Endometrium (tissue), 2 donors: ENCODE results near the gene MARCHF9.

ENCODE experiments used
- FAIRE-seq: peaks from 2 replicates; lab custom pipeline; 2012; peaks lifted over from hg19 to GRCh38; lab: Jason Lieb, UNC
- donor health status: control.
- donor health status: control.

Gene MARCHF9

DNA sequence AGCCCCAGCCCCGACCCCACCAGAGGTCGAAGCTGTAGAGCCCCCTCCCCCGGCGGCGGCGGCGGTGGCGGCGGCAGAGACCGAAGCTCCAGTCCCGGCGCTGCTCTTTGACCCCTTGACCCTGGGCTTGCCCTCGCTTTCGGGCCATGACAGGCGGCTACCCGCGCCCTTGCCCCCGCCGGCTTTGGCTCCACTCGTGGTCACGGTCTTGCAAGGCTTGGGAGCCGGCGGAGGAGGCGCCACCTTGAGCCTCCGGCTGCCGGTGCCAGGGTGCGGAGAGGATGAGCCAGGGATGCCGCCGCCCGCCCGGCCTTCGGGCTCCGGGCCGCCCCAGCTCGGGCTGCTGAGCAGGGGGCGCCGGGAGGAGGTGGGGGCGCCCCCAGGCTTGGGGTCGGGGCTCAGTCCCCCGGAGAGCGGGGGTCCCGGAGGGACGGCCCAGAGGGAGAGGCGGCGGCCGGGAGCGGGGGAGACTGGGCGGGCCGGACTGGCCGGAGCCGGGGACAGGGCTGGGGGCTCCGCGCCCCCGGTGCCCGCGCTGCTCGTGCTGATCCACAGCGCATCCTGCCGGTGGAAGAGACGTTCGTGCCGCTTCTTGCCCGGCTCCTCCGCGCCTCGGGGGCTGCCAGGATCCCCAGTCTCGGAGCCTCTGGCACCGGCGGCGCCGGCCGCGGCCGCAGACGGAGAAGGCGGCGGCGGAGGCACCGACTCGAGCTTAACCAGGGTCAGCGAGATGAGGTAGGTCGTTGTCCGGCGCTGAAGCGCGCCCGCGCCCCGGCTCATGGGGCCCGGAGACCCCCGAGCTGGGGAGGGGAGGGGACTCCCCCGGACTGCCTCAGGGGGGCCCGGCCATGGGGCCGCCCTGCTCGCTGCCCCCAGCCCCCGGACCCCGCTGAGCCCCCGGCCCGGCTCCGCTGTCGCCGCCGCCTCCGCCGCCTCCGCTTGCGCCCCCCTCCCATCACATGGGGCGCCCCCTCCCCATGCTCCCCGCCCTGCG lies 17.1 kb upstream of the MARCHF9 start:
- FAIRE-seq = no peak

GRCh38 chr12:57738661-57739237 lies 16.2 kb upstream of the MARCHF9 start, which contains the start of gene AGAP2:
Gene AGAP2, minus strand, starts transcription at chr12:57738742. Its CDS starts 496 bp downstream, at chr12:57738246.
- FAIRE-seq = no peak

GRCh38 chr12:57739387-57739786 lies 15.5 kb upstream of the MARCHF9 start:
- no peak for FAIRE-seq

GRCh38 chr12:57739914-57740538 lies 14.9 kb upstream of the MARCHF9 start:
- FAIRE-seq = no peak

- FAIRE-seq = no peak
Observed at GRCh38 chr12:57740656-57741412, 14.1 kb upstream of the MARCHF9 start.

DNA sequence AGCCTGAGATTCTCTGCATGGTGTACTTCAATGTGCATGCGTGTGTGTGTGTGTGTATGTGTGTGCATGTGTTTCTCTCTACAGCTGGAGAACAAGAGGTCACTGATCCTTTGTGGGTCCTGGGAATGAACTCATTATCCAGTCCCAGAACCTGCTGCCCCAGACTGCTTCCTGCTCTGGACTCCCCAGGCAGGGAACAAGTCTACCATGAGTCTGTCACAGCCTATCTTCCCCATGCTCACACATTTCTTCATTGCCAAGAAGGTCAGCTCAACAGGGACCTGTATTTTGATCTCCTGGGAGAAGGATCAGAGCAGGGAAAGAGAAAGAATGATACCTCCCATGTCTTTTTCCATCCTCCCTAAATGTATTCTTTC lies 13.5 kb upstream of the MARCHF9 start:
- FAIRE-seq = no peak

- FAIRE-seq = no peak
Observed at GRCh38 chr12:57741844-57742738, 12.8 kb upstream of the MARCHF9 start.

DNA sequence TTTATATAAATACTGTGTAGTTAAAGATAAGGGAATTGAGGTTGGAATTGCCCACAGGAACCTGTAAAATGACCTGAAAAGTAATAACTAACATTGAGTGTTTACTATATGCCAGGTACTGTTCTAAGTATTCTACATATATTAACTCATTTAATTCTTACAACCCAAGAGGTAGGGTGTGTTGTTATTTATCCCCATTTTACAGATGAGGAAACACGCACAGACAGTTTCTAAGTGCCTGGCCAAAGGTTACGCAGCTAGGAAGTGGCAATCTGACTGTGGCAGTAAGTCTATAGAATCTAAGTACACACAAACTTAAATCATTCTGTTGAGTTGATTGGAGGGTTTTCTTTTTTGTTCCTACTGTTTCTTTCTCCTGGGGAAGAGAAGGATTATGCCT lies 11.1 kb upstream of the MARCHF9 start:
- no peak for FAIRE-seq

GRCh38 chr12:57744194-57744776 lies 10.6 kb upstream of the MARCHF9 start:
- no peak for FAIRE-seq

DNA sequence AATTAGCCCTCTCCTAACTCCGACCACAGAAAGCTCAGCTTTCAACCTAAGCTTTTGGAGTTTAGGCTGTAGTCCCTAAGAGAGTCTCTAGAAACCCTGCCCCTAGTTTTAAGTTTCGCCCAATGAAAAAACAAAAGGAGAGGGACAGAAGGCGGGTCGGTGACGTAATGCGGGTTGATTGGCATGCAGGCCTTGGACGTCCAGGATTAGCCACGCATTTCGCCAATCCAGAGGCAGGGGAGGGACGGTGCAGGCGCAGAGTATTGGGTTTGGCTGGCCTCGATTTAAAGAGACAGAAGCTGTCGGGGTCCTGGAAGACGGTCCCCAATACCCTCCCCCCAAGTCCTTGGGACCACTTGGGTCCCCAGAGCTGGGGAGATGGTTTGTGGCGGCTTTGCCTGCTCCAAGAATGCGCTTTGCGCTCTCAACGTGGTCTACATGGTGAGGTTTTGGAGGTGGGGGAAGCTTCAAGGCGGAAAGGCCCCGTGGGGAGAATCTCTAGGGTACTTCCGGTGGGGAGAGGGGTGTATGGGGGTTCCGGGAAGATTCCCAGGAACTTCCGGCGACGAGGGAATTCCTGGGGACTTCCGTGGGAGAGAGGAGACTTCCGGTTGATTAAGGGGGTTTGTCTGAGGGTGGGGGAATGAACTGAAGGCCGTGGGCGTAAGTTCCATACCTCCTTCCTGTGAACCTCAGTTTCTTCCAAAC lies 10.0 kb upstream of the MARCHF9 start, which contains the start of gene TSPAN31:
Gene TSPAN31, plus strand, starts transcription at position 263 of the 708 bp plus-strand sequence. Its CDS starts 116 bp downstream, at position 379.
- FAIRE-seq = peak; percentile 92

DNA sequence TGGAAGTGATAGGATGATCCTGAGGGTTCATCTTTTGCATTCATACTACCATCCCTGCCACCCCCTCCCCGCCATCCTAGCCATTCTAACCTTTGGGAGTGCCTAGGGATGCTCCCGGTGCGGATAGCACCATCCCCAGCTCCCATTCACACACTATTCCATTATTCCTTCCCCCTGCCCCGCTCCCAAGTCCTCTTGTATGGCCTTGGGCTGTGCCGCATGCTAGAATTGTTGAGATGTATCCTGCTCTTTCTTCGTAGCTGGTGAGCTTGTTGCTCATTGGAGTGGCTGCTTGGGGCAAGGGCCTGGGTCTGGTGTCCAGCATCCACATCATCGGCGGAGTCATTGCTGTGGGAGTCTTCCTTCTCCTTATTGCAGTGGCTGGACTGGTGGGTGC lies 9.4 kb upstream of the MARCHF9 start:
- FAIRE-seq = no peak

- FAIRE-seq = no peak
Observed at GRCh38 chr12:57746025-57746424, 8.9 kb upstream of the MARCHF9 start.

DNA sequence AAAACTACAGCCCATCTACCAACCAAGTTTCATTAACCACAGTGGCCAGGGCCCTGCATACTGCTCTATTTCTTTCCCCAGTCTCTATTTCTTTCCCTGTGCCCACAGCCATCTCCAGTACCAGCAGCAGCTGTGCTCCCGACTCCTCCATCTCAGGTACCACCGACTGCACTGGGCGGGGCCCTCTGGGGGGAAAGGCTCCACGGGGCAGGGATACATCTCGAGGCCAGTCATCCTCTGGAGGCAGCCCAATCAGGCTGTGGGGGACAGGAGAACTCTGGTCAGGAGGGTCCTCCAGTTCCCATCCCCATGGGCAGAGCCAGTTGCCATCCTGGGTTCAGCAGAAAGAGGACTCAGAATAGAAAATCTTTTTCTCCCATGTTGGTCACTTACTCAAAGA lies 5.8 kb upstream of the MARCHF9 start:
- FAIRE-seq = no peak

DNA sequence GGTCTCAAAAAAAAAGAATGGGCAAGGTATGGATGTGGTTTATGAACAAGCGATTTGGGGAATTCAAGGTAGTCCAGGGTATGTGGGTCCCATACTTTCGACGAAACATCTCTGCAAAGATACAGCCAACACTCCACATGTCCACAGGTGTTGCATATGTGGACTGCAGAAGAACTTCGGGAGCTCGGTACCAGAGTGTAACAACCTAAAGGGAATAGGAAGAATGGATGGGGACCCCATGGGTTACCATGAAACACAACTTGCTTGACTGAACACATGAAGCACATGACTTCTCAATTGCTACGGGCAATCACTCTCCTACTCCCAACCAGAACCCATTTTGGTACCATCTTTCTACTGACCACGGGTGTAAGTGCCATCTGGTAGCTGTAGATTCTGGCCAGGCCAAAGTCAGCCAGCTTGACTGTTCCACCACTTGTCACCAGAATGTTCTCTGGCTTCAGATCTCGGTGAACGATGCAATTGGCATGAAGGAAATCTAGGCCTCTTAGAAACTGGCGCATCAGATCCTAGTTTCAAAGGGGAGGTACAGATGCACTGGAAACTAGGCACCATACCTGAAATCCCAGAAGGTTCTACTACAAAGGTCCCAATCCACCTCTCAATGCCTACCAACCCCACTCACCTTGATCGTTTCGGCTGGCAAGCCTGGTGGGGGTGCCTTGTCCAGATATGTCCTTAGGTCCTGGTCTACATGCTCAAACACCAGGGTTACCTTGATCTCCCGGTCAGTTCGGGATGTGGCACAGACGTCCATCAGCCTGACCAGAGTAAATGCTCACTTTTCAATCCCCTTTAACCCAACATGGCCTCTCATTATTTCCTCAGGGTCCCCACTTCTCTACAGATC lies 4.1 kb upstream of the MARCHF9 start:
- FAIRE-seq = no peak

GRCh38 chr12:57751432-57751787 lies 3.5 kb upstream of the MARCHF9 start:
- FAIRE-seq = no peak

DNA sequence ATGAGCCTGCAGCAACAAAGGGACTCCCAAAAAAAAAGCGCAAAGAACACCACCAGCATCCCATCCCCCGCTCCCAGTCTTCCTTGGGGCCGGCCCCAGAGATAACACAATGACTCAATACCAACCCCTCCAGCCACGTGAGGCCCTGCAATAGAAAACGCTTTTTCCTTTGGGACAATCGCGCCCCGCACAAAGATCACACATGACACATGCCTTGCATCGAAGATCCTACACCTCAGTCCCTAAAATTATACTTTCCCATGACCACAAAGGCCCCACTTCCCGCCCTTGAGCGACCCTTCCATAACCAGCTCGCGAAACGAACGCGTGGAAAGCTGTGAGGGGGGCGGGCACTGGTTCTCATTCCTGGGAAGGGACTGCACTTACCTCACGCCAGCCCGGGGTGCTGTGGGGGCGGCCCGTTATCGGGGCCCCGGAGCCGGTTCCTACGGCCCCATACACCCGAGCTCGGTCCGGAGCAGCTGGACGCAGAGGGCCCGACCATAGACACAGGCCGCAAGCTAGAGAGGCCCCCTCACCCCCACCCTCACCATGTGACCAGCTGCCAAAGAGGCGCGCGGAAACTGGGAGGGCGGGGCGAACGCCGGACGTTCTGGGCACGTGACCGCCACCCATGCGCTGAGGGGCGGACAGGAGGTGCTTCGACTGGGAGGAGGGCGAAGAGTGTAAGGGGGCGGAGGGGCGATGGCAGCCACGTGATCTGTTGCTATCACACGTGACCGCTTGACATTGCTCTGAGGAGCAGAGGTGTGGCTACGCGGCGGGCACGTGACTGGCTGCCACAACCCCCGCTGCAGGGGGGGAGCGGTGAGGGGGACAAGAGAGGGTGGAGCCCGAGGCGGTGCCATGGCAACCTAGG lies 2.9 kb upstream of the MARCHF9 start, which contains the start of gene CDK4:
Gene CDK4, minus strand, starts transcription at position 523 of the 880 bp plus-strand sequence. CDS start 593 bp downstream, outside the sequence.
- FAIRE-seq = peak; percentile 97

DNA sequence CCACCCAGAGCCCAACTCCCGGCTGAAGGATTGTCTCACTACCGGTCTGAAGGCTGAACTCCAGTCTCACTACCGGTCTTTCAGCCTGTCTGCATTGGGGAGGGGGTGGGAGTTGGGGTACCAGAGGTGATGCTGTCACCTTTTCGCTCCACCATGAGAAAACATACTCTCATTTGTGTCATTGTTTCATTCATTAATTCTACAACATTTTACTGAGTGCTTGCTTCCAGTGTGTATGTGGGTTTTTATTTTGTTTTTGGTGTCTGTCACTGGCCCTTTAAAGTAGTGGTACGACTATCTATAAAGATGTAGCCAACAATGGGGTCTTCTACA lies 2.3 kb upstream of the MARCHF9 start:
- no peak for FAIRE-seq

GRCh38 chr12:57753756-57754337 lies 1.1 kb upstream of the MARCHF9 start:
- no peak for FAIRE-seq
